GM18508 (cell line): ENCODE data around the gene DUOX1.

Source experiments
- ATAC-seq: cut with Tn5 transposase; IDR thresholded peaks from one replicate; pipeline ENCODE4 v1.9.1; 2021; ENCODE audit warnings: moderate number of reproducible peaks; ENCODE audit not compliant: insufficient read depth, unreplicated experiment

Gene DUOX1

GRCh38 chr15:45105586-45105985, 24.2 kb upstream of the DUOX1 start:
- ATAC-seq = no peak

DNA sequence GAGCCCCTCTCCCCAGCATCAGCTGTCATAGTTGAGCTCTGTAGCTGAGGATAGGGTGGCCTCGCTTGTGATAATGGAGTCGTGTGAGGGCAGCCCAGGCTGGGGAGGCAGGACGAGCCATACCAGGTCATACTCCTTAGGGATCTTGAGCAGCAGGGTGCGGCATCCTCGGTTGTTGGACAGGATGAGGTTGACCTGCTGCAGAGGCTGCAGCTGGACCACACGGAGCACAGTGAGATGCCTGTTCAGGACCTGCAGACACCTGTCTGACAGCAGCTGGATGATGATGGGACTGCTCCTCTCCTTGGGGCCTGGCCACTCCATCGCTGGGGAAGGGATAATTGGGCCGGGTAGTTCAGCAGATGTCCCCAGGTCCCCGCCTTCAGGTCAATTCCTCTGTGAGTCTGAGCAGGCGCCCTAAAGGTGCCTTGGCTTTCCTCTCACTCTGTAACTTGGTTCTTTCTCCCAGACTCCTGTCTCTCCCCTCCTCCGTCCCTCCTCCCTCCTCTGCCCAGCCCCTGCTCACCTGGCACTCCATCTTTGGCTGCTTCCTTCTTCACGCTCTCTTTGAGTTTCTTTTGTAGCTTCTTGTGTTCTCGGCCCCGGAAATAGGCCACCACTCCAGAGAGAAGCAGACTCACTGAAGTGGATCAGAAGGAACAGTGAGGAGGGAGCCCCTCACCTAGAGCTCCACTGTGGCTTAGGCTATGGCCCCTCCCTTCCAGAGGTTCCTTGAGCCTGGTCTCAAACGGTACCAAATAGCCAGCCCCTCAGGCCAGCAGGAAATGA, 23.6 kb upstream of the DUOX1 start:
- ATAC-seq = no peak

GRCh38 chr15:45107941-45108630, 21.7 kb upstream of the DUOX1 start:
- no peak for ATAC-seq

GRCh38 chr15:45110256-45110820, 19.5 kb upstream of the DUOX1 start:
- ATAC-seq = no peak

- no peak for ATAC-seq
These were observed 18.2 kb upstream of the DUOX1 start for GRCh38 chr15:45111390-45112142.

GRCh38 chr15:45112143-45112590, 17.6 kb upstream of the DUOX1 start:
- no peak for ATAC-seq

DNA sequence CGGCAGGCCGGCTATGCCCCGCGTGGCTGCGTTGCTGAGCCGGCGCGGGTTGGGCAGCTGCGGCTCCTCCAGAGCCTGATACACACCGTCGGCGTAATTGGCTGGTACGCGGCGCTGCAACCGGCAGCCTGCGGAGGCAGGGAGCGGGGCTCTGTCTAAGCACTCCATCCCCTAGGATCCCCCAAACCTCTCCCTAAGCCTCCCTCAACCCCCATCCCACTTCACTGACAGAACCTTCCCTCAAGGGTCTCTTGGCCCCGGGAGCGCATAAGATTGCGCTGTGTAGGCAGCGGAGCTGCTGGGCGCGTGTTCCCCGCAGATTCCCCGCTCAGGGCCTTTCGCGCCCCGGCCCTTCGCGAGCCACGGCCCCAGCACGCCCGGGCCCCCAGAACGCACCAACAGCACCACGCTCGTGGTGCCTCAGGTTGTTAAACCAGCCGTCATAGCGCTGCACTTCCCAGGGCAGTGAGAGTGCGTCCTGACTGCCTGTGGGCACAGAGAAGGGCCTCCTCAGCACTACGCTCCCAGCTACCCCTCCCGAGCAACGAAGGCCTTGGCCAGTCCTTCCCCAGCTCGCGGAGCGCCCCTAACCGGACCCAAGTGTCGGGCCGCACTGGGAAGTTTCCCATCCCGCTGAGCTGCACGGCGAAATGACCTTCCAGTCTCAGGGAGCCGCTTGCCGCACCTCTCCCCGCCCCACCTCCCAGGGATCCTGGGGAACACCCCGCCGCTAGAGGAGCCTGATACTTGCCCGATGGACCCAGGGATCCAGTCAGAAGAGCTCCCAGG, 17.0 kb upstream of the DUOX1 start:
- no peak for ATAC-seq

DNA sequence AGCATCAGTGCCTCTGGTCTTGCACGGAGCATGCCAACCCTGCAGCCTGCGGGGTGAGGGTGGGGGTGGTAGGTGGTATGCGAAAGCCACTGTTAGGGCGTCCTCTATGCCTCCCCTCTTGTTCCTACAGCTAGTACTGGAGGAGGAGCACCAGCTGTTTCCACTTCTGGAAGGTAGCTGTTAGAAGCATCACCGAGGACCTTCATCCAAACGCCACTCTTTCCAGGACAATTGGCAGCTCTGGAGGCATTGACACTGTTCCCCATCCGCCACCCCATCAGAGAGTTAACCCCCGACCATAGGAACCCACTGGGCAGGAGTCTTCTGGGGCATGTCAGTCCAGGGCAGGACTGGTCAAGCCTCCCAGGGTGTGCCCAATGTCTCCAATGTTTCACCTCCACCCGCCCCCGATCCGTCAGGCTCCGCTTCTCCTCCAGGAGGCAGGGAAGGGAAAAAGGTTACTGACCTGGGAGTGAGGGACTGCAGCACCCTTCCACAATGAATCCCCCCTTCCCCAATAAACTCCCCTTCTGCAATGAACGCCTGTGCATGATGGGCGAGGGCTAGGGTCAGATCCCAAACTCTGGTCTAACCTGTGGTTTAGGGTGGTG, 16.3 kb upstream of the DUOX1 start:
- ATAC-seq = no peak

DNA sequence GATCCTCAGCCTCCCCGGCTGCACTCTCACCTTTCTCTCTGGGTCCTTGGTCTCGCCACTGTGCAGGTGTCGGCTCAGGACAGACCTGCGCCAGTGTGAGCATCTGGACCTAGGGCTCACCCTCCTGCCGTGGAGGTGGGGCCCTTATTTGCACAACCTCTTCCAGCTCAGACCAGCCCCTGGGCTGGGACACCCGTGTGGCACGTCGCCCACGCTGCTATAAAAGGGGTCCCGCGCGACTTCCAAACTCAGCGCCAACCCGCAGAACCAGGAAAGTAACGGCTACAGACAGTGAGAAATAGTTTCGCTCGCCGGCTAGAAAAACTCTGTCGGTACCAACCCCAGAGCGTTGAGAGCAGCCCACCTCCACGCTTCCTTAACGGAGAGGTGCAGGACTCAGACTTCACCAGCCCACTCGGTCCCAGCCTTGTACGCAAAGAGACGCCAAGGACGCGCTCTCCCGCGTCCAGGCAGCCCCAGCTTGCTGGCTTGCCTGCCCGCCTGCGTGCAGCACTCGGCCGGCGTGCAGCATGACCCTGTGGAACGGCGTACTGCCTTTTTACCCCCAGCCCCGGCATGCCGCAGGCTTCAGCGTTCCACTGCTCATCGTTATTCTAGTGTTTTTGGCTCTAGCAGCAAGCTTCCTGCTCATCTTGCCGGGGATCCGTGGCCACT, 15.6 kb upstream of the DUOX1 start, which contains the start of the genes DUOX2 and DUOXA2:
TSS of gene DUOX2 (minus strand) at position 97 of the 675 bp plus-strand sequence. CDS start 761 bp downstream, outside the sequence.
TSS of gene DUOXA2 (plus strand) at position 251 of the 675 bp plus-strand sequence. CDS start at position 531, 280 bp downstream.
- no peak for ATAC-seq

DNA sequence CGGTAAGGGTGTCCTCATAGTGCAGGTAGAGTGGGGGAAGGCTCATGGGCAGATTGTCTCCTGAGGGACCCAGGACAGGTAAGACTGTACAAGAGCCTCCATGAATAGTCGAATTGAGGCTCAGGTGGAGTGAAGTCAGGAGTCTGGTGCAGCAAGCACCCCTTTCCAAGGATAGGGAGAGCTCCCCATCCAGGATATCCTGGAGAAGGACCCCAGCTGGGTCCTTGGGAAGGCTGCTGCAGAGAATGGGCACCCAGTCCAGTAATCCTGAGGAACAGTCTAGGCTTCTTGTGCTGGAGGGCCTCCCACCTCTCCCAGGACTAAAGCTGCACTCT, 15.1 kb upstream of the DUOX1 start:
- no peak for ATAC-seq

DNA sequence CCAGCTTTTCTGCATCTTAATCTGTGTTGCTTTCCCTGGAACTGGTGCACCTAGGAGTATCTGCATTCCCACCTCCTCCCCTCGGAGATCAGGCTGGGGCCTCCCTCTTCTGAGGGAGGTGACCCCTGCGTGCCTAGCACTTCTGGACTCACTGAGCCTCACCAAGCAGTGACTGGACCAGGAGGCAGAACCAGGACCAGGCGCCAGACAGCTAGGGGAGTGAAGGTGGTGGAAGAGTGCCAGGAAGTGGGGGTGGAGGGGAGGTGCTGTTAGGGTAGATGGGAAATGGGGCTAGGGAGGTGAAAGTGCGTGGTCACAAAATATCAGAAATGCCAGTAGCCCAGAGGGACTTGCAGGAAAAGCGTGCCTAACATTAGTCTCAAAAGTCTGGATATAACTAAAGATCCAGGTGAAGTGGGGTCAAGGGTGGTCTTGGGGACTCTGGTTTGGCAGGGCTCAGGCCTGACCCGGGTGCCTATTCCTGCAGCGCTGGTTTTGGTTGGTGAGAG, 14.4 kb upstream of the DUOX1 start:
- ATAC-seq = no peak

DNA sequence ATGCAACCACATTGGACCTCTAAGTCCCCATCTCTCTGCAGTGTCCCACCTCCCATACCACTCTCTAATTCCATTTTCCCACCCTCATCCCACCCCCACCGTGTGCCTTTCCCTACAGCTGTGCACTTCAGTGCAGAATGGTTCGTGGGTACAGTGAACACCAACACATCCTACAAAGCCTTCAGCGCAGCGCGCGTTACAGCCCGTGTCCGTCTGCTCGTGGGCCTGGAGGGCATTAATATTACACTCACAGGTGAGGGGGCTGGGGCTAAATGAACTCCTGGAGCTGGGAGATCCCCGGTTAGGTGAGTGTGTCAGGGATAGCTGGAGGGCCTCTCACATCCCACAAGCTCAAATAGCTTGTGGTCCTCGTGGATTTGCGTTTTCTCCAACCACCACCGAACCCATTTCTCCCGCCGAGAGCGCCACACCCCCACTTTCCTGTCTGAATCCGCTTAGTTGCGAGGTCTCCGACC, 13.8 kb upstream of the DUOX1 start:
- ATAC-seq = no peak

DNA sequence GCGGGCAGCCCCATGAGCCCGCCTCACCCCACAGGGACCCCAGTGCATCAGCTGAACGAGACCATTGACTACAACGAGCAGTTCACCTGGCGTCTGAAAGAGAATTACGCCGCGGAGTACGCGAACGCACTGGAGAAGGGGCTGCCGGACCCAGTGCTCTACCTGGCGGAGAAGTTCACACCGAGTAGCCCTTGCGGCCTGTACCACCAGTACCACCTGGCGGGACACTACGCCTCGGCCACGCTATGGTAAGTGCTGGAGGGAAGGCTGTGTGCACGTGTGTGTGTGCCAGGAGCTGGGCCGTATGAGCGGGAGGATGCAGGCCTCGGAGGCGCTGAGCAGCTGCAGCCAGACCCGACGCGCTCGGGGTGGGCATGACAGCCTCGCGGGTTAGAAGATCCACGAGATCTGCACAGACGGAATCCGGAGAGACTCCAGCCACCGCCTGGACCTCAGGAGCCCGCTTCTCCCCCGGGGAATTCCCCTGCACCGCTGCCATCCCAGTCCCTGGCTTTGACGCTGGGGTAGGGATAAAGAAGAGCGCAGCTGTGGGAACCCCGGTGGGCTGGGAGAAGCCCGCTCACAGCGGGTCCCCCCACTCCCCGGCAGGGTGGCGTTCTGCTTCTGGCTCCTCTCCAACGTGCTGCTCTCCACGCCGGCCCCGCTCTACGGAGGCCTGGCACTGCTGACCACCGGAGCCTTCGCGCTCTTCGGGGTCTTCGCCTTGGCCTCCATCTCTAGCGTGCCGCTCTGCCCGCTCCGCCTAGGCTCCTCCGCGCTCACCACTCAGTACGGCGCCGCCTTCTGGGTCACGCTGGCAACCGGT, 13.1 kb upstream of the DUOX1 start:
- ATAC-seq = no peak

- peak; percentile 6 for ATAC-seq
These were observed 12.3 kb upstream of the DUOX1 start for GRCh38 chr15:45117308-45118130.

GRCh38 chr15:45118131-45118588, 11.6 kb upstream of the DUOX1 start:
- peak; percentile 84 for ATAC-seq

- no peak for ATAC-seq
These were observed 10.8 kb upstream of the DUOX1 start for GRCh38 chr15:45118996-45119395.
